Astrocyte of the cerebellum (primary cell): ENCODE measurements around the gene NEUROG2.

ENCODE experiments used
- DNase-seq: peaks from one replicate; pipeline ENCODE4 v3.0.0-alpha.2; 2011; ENCODE audit warnings: low read depth
- H3K4me3 ChIP-seq: 2 replicates; pipeline ENCODE4 v1.5.1; 2011; ENCODE audit warnings: mild to moderate bottlenecking, low read depth, low read length, moderate library complexity
- in situ Hi-C: cut with HindIII; loops from 2 replicates; pipeline ENCODE4 v1.10.0; 2017; ENCODE audit warnings: low sequenced_read_pairs
- TF ChIP-seq, protein P1 (sequence below): IDR thresholded peaks from 2 replicates; pipeline ENCODE4 v1.5.1; 2012; ENCODE audit warnings: low read length, low read depth, moderate library complexity, mild to moderate bottlenecking; ENCODE audit errors: missing control alignments

NEUROG2 gene

DNA sequence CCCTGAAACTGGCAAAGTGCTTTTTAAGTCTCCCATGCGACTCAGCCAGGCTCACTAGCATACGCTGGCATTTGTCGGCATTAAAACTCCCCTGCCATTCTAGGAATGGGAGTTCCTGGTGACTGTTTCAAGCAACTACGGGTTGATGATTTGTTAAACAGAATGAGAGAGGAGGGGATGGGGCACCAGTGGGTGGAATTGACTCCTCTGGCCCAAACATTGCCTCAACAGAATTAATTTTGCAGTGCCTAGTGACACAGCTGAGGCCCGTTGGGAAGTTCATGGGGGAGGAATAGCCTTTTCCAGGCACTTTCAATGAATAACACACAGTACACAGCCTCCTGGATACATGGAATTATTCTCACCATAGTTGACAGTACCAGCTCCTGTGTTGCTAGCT is 30.1 kb downstream of the NEUROG2 start:
- DNase-seq: no peak
- TF ChIP-seq, protein P1, sequence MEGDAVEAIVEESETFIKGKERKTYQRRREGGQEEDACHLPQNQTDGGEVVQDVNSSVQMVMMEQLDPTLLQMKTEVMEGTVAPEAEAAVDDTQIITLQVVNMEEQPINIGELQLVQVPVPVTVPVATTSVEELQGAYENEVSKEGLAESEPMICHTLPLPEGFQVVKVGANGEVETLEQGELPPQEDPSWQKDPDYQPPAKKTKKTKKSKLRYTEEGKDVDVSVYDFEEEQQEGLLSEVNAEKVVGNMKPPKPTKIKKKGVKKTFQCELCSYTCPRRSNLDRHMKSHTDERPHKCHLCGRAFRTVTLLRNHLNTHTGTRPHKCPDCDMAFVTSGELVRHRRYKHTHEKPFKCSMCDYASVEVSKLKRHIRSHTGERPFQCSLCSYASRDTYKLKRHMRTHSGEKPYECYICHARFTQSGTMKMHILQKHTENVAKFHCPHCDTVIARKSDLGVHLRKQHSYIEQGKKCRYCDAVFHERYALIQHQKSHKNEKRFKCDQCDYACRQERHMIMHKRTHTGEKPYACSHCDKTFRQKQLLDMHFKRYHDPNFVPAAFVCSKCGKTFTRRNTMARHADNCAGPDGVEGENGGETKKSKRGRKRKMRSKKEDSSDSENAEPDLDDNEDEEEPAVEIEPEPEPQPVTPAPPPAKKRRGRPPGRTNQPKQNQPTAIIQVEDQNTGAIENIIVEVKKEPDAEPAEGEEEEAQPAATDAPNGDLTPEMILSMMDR: no peak
- in situ Hi-C loops: no loop called here
- H3K4me3 ChIP-seq: no peak overlapping the region

DNA sequence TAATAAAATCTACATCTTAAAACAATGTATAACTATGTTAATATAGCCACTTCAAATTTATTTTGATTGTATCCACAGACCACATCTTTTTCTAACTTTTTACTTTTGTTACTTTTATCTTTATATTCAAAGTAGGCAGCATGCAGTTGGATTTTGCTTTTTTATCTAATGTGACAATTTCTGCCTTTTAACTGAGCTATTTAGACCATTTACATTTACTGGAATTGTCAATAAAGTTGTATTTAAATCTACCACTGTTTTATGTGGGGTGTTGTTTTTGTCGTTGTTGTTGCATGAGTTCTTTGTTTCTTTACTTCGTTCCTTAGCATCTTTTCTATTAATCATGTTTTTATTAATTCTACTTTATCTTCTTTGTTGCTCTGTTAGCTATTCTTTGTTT is 42.0 kb downstream of the NEUROG2 start:
- in situ Hi-C loops: no loop called here
- TF ChIP-seq, protein P1: no peak
- H3K4me3 ChIP-seq: no peak overlapping the region
- no peak for DNase-seq

DNA sequence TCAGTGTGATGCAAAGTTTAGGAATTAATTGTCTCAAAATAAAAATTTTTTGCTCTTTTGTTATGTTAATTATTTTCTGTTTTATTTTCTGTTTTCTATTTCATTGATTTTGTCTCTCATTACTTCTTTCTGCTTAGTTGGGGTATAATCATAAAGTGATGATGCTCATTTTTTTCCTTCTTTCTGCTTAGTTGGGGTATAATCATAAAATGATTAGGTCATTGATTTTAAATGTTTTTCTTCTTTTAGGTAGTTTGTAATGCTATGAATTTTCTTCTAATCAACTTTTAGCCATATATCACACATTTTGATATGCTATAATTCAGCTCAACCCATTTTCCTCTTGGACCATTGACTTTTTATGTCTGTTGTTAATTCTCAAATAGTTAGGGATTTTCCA is 43.7 kb downstream of the NEUROG2 start:
- no peak for DNase-seq
- H3K4me3 ChIP-seq: no peak overlapping the region
- TF ChIP-seq, protein P1: no peak
- in situ Hi-C loops: no loop called here
